EL (cell line): ENCODE results near the gene TMEM138.
A peak's percentile ranks its signal among the peaks of the same experiment; 100 is the strongest.
"Not testable (repeated sequence)": the region's sequence is repeated elsewhere in the genome, so short reads cannot be mapped to it uniquely, and the experiment has no call there.

Experiments used
- DNase-seq: peaks from one replicate; pipeline ENCODE4 v3.0.0-alpha.2; 2016

TMEM138 gene

GRCh38 chr11:61367406-61367805 lies 5.2 kb downstream of the TMEM138 start:
- no peak for DNase-seq

GRCh38 chr11:61368646-61369045 lies 6.5 kb downstream of the TMEM138 start:
- DNase-seq, result no peak

- peak; percentile 48 for DNase-seq
These were observed 7.5 kb downstream of the TMEM138 start for GRCh38 chr11:61369372-61370348.

- no peak for DNase-seq
These were observed 8.3 kb downstream of the TMEM138 start for GRCh38 chr11:61370349-61371005.

- no peak for DNase-seq
These were observed 10.7 kb downstream of the TMEM138 start for GRCh38 chr11:61372659-61373420.

GRCh38 chr11:61375761-61376108 lies 13.6 kb downstream of the TMEM138 start:
- DNase-seq, result no peak

- no peak for DNase-seq
These were observed 15.4 kb downstream of the TMEM138 start for GRCh38 chr11:61377461-61378160.

GRCh38 chr11:61378713-61379313 lies 16.6 kb downstream of the TMEM138 start:
- peak; percentile 93 for DNase-seq

- no peak for DNase-seq
These were observed 18.7 kb downstream of the TMEM138 start for GRCh38 chr11:61380884-61381283.

- not testable (repeated sequence) for DNase-seq
These were observed 21.7 kb downstream of the TMEM138 start for GRCh38 chr11:61383859-61384258.

GRCh38 chr11:61384271-61385242 lies 22.4 kb downstream of the TMEM138 start:
- DNase-seq, result peak; percentile 26

- no peak for DNase-seq
These were observed 28.0 kb downstream of the TMEM138 start for GRCh38 chr11:61390161-61390560.

- DNase-seq, result peak; percentile 40
These were observed 30.9 kb downstream of the TMEM138 start for GRCh38 chr11:61392981-61393595.

- no peak for DNase-seq
These were observed 39.0 kb downstream of the TMEM138 start for GRCh38 chr11:61401173-61401572.

- no peak for DNase-seq
These were observed 39.4 kb downstream of the TMEM138 start for GRCh38 chr11:61401573-61401972.

GRCh38 chr11:61403658-61404057 lies 41.5 kb downstream of the TMEM138 start:
- DNase-seq, result no peak

GRCh38 chr11:61404103-61404502 lies 41.9 kb downstream of the TMEM138 start:
- DNase-seq, result no peak

GRCh38 chr11:61404641-61405040 lies 42.5 kb downstream of the TMEM138 start:
- DNase-seq, result no peak

GRCh38 chr11:61406067-61406466 lies 43.9 kb downstream of the TMEM138 start:
- no peak for DNase-seq

GRCh38 chr11:61406991-61407728 lies 45.0 kb downstream of the TMEM138 start:
- no peak for DNase-seq
